HG02763 (cell line): ENCODE results near the gene SDS.

Source experiments
- ATAC-seq: cut with Tn5 transposase; IDR thresholded peaks from one replicate; pipeline ENCODE4 v1.9.1; 2021; ENCODE audit warnings: mild to moderate bottlenecking, moderate library complexity; ENCODE audit not compliant: unreplicated experiment

The SDS gene

DNA sequence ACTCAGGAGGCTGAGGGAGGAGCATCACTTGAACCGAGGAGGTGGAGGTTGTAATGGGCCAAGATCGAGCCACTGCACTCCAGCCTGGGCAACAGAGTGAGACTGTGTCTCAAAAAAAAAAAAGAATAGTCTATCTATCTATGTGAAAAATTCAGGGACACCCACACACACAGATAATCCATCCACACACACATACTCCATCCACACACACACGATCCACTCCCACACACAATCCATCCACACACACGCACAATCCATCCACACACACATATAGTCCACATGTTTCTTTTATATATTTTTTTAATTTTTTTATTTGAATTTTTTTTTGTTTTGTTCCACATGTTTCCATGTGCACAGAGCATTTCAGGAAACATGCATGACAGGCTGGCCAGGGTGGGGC, 3.3 kb downstream of the SDS start:
- no peak for ATAC-seq

GRCh38 chr12:113399490-113399889, 4.2 kb downstream of the SDS start:
- no peak for ATAC-seq

DNA sequence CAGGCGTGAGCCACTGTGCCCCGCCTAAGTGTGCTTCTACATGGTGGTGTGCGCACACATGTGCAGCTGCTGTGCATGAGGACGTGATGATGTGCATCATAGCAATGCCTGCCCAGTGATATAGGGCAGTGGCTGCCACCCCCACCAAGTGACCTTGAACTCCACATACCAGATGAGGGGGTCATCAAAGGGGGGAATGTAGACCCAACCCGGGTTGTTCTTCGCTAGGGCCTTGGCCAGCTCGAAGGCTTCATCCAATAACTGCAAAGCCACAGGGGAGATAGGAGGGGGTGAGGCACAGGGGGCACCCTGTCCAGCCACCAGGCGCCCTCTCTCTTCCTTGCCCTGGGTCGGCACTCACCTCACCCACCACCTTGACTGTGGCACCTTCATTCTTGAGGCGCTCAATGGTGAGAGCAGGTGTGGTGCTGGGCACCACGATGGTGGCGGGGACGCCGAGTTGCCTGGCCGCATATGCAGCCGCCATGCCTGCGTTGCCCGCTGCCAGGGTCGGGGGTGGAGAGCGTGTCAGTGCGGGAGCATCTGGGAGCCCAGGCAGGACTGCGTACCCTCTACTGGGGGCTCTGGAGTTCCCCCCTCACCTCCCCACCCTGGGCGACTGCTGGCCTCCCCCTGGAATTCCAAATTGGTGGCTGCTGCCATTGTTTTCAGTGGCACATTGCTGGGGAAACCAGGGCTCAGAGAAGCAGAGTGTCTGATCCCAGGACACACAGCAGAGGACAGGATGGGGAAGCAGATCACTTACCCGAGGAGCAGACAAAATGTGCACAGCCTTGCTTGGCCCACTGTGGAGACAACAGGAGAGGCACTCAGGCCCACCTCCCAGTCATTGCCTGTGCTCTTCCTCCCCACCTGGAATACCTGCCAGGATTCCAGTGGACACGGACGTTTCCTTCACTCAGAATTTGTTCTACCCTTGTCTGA, 5.1 kb downstream of the SDS start:
- ATAC-seq: no peak

- ATAC-seq: no peak
Observed at GRCh38 chr12:113397497-113398197, 6.0 kb downstream of the SDS start.

- ATAC-seq: no peak
Observed at GRCh38 chr12:113396828-113397496, 6.7 kb downstream of the SDS start.

DNA sequence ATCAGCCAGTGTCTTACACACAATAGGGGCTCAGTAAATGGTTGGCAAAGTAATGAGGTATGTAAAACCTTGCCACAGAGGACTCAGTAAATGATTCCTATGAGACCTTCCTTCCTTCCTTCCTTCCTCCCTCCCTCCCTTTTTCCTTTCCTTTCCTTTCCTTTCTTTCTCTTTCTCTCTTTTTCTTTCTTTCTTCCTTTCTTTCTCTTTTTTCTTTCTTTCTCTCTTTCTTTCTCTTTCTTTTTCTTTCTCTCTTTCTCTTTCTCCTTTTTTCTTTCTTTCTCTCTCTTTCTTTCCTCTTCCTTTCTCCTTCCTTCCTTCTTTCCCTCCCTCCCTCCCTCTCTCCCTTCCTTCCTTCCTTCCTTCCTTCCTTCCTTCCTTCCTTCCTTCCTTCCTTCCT, 7.5 kb downstream of the SDS start:
- ATAC-seq: no peak

GRCh38 chr12:113395119-113395518, 8.6 kb downstream of the SDS start:
- no peak for ATAC-seq

DNA sequence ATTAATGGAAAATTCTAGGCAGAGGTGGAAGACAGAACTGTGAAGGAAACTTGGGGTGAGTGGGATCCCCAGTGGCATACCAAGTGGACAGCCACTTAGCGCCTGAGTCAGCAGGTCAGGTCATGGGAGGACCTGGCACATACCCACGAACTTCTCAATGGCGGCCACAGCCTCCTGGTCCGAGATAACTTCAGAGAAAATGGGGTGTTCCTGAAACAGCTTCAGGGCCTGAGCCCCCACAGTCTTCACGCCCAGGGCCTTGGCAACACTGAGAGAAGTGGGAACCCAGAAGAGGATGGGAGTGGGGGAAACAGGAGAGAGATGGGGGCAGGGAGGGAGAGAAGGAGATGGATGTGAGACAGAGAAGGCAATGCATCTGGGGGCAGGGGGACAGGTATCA, 9.9 kb downstream of the SDS start:
- no peak for ATAC-seq

DNA sequence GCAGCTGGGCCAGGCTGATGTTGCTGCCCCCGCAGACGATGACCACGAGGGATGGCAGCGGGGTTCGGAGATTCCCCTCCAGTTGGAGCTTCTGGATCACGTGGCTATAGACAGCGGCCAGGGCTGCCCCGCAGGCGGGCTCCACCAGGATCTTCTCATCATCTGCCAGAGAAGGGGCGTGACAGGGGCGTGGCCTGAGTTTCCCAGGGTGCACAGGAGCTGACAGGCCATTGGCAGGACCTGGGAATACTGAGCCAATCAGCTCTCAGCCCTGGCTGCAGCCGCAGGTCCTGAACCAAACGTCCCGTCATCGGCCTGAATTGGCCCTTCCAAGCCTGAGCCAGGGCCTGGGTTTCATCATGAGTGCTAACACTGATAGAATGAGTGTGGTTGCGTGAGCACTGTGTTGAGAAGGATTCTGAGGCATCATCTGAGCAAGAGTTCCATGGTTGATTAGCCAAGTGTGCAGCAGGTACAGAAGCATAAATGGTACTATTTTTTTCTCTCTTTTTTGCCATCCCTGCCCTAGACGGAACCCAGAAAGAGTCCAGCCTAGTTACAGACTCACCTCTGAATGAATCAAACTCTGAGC, 10.6 kb downstream of the SDS start:
- no peak for ATAC-seq

- no peak for ATAC-seq
Observed at GRCh38 chr12:113392520-113392919, 11.2 kb downstream of the SDS start.

GRCh38 chr12:113391650-113392337, 11.9 kb downstream of the SDS start:
- ATAC-seq: no peak

DNA sequence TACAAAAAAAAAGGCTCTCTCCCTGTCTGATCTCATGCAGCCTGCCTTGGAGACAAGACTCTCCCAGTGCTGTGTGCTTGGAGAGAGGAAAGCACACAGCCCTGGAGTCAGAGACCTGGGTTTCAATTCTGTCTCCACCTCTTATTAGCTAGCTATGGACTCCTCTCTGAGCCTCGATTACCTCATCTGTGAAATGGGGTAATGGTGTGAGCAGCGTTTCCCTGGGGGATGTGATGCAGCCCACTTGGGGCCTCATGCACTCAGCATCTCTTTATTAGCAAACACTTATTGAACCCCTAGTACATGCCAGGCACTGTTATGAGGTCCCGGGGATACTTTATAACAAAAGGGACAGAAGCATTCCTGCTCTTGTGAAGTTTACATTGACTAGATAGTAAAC, 12.5 kb downstream of the SDS start:
- no peak for ATAC-seq

DNA sequence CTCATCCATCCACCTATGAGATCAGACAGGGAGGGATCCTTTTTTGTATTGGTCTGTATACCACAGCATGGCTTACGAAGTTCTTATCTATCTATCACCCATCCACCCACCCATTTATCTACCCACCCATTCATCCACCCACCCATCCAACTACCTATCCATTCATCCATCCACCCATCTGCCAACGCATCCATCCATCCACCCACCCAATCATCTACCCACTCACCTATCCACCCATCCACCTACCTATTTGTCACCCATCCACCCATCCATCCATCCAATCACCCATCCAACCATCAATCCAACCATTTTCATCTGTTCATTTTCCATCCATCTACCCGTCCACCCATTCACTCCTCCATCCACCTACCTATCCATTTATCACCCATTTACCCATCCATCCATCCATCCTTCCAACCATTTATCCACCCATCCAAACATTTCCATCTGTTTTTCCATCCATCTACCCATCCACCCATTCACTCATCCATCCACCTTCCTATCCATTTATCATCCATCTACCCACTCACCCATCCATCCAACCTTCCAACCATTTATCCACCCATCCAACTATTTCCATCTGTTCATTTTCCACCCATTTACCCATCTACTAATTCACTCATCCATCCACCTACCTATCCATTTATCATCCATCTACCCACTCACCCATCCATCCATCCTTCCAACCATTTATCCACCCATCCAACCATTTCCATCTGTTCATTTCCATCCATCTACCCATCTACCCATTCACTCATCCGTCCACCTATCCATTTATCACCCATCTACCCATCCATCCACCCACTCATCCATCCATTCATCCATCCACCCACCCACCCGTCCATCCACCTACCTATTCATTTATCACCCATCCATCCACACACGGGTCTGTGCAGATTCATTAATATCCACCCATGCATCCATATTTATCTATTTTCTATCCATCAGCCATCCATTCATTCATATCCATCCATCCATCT, 13.3 kb downstream of the SDS start:
- no peak for ATAC-seq

- ATAC-seq: no peak
Observed at GRCh38 chr12:113388351-113388750, 15.3 kb downstream of the SDS start.

DNA sequence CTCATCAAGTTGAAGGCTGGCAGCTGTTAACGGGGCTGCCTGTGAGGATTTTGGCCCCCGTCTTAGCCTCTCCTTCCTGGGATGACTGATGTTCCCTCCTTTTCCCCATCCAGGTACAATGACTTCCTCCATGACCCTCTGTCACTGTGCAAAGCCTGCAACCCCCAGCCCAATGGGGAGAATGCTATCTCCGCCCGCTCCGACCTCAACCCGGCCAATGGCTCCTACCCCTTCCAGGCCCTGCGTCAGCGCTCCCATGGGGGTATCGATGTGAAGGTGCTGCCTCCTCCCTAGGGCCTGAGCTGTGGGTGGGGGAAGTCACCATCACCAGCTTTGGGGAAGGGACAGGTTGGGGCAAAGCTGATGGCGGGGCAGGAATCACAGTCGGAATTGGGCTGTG, 16.1 kb downstream of the SDS start:
- ATAC-seq: no peak

DNA sequence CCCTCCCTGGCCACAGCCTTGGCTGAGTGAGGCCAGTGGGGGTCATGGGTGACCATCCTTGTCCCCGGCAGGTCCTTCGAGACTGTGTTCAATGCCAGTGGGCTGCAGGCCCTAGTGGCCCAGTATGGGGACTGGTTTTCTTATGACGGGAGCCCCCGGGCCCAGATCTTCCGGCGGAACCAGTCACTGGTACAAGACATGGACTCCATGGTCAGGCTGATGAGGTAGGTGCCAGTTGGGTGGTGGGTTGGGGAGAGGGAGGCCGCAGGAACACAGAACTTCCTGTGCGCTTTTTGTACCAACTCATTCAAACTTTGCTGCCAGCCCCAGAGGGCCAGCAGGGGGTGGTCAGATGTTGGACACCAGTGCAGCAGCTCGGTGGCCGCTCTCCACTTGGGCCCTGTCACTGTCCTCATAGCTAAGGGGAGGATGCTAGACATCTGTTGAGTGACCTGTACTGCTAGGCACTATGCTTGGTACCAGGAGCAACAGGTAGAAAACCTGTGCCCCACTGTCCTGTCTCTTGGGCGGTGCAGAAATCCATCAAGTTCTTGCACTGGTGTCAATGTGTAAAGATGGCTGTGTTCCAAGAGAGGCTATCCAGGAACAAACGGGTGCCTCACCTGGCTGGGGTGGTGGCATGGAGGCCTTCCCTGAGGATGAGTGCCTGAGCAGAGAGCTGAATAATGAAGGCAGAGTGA, 16.7 kb downstream of the SDS start:
- ATAC-seq: no peak

- no peak for ATAC-seq
Observed at GRCh38 chr12:113385282-113385882, 18.3 kb downstream of the SDS start.

DNA sequence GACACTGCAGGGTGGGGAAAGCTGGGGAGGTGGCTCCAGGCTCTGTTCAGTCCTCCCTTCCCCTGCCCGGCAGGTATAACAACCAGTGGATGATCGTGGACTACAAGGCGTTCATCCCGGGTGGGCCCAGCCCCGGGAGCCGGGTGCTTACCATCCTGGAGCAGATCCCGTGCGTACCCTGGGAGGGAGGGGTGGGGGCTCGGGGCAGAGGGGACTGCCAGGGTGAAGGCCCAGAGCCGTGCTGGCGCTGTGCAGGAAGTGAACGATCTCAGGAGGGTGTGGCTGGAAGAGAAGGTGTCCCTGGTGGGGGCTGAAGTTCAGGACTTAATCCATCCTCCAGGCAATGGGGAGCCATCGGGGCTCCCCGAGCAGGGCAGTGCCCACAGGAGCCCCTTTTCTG, 18.9 kb downstream of the SDS start:
- ATAC-seq: no peak

DNA sequence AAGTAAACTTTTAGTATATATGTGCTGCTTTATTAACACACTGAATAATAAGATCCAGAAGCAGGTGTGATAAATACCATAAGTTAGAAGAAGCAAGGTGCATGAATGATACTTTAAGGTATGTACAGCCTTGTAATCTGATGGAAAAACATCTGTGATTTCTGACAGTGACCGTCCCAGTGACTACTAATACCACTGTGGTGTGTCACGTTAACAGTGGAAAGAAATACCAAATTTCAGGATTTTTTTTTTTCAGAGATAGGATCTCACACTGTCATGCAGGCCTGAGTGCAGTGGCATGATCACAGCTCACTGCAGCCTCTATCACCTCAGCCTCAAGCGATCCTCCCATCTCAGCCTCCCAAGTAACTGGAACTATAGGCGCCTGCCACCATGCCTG, 21.5 kb downstream of the SDS start:
- no peak for ATAC-seq
